Esophagus squamous epithelium (tissue), 5 donors: ENCODE data around the gene LDLRAD2. TPM values are rescaled to one million over a fixed set of nuclear protein-coding genes. Genes with fewer than 3 reads are reported as not detected.

Experiments used
- DNase-seq: peaks from one replicate; lab custom pipeline; 2025; lab: John Stamatoyannopoulos, UW
- H3K27ac ChIP-seq, 4 donors: fragments of 200-600 bp; sonication (generic); one replicate each; pipeline ENCODE4 v1.5.1; 2016 to 2019; ENCODE audit warnings: mild to moderate bottlenecking in 1 of 4
- H3K27me3 ChIP-seq, 4 donors: fragments of 200-600 bp; sonication (generic); 1 replicate in 3 of 4; 2 replicates in 1 of 4; pipeline versions ENCODE4 v1.5.1 to v1.6.0; 2017 to 2021; ENCODE audit warnings: antibody characterized with exemption in 1 of 4
- H3K36me3 ChIP-seq, 3 donors: fragments of 200-600 bp; sonication (generic); one replicate each; pipeline ENCODE4 v1.5.1; 2016 to 2019
- H3K4me1 ChIP-seq, 3 donors: fragments of 200-600 bp; sonication (generic); one replicate each; pipeline ENCODE4 v1.5.1; 2017 to 2019
- H3K4me3 ChIP-seq, 4 donors: fragments of 200-600 bp; sonication (generic); 1 replicate in 3 of 4; 2 replicates in 1 of 4; pipeline ENCODE4 v1.5.1; 2016 to 2019; ENCODE audit warnings: mild to moderate bottlenecking in 2 of 4, moderate library complexity in 1 of 4
- H3K9me3 ChIP-seq, 3 donors: fragments of 200-600 bp; sonication (generic); one replicate each; pipeline ENCODE4 v1.5.1; 2016 to 2019
- POLR2A ChIP-seq, 4 donors: fragments of 450-650 bp; IDR thresholded peaks; one replicate each; pipeline ENCODE4 v1.6.1; 2017; ENCODE audit warnings: antibody characterized with exemption in 4 of 4, mild to moderate bottlenecking in 4 of 4, moderate library complexity in 3 of 4
- WGBS, 2 donors: methylation state at CpG; one replicate each; pipeline ENCODE4 v1.1.5; 2018; 5-methylcytosine and 5-hydroxymethylcytosine counted together
- intact Hi-C: fragments of 100-400 bp; cut with DNase I; formaldehyde crosslinking; loops from one replicate; pipeline ENCODE4 v1.15.0; 2022
- total RNA-seq, 4 donors: library from RNA; depleted of rRNA; stranded (reverse); fragments of >200 nt; gene quantifications; one replicate each; pipeline ENCODE4 v1.1.0, GENCODE V29; 2016
- TF ChIP-seq, protein P1 (sequence below), 6 experiments: fragments of 450-650 bp in 4 of 6; fragments of 200-600 bp in 2 of 6; sonication (generic) in 2 of 6; IDR thresholded peaks; one replicate each; pipeline ENCODE4 v1.5.1; 2016 to 2019; ENCODE audit warnings: antibody characterized with exemption in 6 of 6, mild to moderate bottlenecking in 4 of 6, moderate library complexity in 4 of 6
- donor health status: DM: yes; HTN: yes; CAD: no.

LDLRAD2 gene
- total RNA-seq, 4 donors from 2014 or later = not detected

- no peak overlapping the region for H3K4me3 ChIP-seq
- no peak for DNase-seq
- 69 to 78% methylated on average over 8 to 12 of the region's 14 CpGs for WGBS, 2 donors
- H3K36me3 ChIP-seq = peaks cover 57 to 100% (median 82%) of the 10 kb centered on the region in 3 donors
- H3K27ac ChIP-seq = no peak overlapping the region
- peaks cover 0 to 14% (median 0%) of the 10 kb centered on the region in 3 donors for H3K9me3 ChIP-seq
- intact Hi-C loops = no loop called here
- TF ChIP-seq POLR2A (IDR thresholded peaks at IDR 0.05) = no peak
- TF ChIP-seq, protein P1, sequence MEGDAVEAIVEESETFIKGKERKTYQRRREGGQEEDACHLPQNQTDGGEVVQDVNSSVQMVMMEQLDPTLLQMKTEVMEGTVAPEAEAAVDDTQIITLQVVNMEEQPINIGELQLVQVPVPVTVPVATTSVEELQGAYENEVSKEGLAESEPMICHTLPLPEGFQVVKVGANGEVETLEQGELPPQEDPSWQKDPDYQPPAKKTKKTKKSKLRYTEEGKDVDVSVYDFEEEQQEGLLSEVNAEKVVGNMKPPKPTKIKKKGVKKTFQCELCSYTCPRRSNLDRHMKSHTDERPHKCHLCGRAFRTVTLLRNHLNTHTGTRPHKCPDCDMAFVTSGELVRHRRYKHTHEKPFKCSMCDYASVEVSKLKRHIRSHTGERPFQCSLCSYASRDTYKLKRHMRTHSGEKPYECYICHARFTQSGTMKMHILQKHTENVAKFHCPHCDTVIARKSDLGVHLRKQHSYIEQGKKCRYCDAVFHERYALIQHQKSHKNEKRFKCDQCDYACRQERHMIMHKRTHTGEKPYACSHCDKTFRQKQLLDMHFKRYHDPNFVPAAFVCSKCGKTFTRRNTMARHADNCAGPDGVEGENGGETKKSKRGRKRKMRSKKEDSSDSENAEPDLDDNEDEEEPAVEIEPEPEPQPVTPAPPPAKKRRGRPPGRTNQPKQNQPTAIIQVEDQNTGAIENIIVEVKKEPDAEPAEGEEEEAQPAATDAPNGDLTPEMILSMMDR (IDR thresholded peaks at IDR 0.05) = no peak
- no peaks in the 10 kb centered on the region for H3K27me3 ChIP-seq
- no peaks in the 10 kb centered on the region for H3K4me1 ChIP-seq
These were observed 19.4 kb downstream of the LDLRAD2 start for GRCh38 chr1:21831454-21831970.

DNA sequence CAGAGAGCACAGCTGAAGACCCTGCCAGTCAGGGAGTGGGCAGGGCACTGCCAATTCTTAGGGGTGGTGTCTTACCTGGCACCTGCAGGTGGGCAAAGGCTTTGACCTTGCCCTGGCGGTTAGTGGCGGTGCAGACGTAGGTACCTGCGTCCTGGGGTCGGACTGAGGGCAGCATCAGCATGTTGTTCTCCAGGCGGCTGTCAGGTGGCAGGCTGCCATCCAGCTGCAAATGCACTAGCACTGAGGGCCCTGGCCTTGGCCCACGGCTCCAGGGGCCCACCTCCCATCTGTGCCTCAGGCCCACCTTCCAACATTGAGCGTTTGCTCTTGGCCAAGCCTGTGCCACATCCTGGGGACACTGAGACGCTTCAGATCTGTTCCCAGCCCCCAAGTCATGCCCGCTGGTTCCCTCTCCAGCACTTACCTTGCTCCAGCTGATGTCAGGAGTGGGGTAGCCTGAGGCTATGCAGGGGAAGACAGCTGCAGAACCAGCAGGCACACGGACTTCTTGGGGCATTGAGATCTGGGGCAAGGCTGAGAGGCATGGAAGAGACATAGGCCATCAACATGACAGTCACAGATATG lies 21.4 kb downstream of the LDLRAD2 start:
- H3K4me3 ChIP-seq = no peak overlapping the region
- H3K4me1 ChIP-seq = no peaks in the 10 kb centered on the region
- intact Hi-C loops = no loop called here
- H3K27ac ChIP-seq = no peak overlapping the region
- H3K27me3 ChIP-seq = no peaks in the 10 kb centered on the region
- peaks cover 61 to 100% (median 67%) of the 10 kb centered on the region in 3 donors for H3K36me3 ChIP-seq
- TF ChIP-seq POLR2A (IDR thresholded peaks at IDR 0.05) = no peak
- TF ChIP-seq, protein P1 (IDR thresholded peaks at IDR 0.05) = no peak
- peaks cover 0 to 14% (median 0%) of the 10 kb centered on the region in 3 donors for H3K9me3 ChIP-seq
- 77 to 95% methylated on average over 3 to 4 of the region's 11 CpGs for WGBS, 2 donors
- DNase-seq = no peak

DNA sequence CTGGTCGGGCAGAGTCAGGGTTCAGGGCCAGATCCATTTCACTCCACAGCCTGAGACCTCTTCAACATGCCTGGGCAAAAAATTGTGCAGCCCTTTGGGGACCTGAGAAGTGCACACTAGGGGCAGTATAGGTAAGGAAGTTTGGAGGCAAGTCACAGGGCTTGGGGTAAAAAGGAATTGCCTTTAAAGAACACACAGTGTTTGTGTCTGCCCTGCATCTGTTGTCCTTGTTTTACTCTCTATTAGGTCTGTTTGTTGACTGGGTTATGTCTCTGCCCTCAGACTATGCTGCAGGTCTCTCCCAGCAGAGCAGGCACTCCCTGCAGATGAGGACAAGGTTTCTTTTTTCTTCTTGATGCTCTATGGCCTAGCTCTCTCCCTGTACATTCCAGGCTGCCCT lies 22.0 kb downstream of the LDLRAD2 start:
- H3K27ac ChIP-seq = no peak overlapping the region
- WGBS, 2 donors = 57 to 67% methylated on average over 1 of the region's 1 CpG
- TF ChIP-seq, protein P1 (IDR thresholded peaks at IDR 0.05) = peak in 1 of 6 experiments; percentile 38
- TF ChIP-seq POLR2A (IDR thresholded peaks at IDR 0.05) = no peak
- intact Hi-C loops = no loop called here
- no peak overlapping the region for H3K4me3 ChIP-seq
- no peak for DNase-seq
- no peaks in the 10 kb centered on the region for H3K27me3 ChIP-seq
- peaks cover 60 to 100% (median 66%) of the 10 kb centered on the region in 3 donors for H3K36me3 ChIP-seq
- peaks cover 0 to 14% (median 0%) of the 10 kb centered on the region in 3 donors for H3K9me3 ChIP-seq
- H3K4me1 ChIP-seq = no peaks in the 10 kb centered on the region

DNA sequence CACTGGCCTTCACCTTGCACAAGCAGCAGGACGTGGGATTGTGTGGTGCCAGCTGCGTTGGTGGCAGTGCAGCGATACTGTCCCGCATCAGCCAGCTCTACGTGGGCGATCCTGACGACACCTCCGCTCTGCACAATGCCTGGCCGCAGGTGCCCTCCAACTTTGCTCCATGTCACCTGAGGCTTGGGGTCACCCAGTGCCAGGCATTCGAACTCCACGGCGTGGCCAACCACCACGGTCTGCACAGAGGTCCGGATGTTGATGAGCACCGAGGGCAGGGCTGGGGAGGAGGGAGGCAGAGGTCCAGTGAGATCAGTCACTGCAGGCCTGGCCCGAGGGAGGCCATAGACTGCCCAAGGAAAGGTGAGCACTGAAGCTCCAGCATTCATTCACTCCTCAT lies 22.6 kb downstream of the LDLRAD2 start:
- DNase-seq = no peak
- H3K36me3 ChIP-seq = peaks cover 60 to 100% (median 67%) of the 10 kb centered on the region in 3 donors
- peaks cover 0 to 14% (median 0%) of the 10 kb centered on the region in 3 donors for H3K9me3 ChIP-seq
- no peaks in the 10 kb centered on the region for H3K4me1 ChIP-seq
- intact Hi-C loops = no loop called here
- WGBS, 2 donors = 90 to 93% methylated on average over 9 to 15 of the region's 16 CpGs
- TF ChIP-seq, protein P1 (IDR thresholded peaks at IDR 0.05) = no peak
- no peak for TF ChIP-seq POLR2A (IDR thresholded peaks at IDR 0.05)
- no peak overlapping the region for H3K27ac ChIP-seq
- H3K4me3 ChIP-seq = no peak overlapping the region
- no peaks in the 10 kb centered on the region for H3K27me3 ChIP-seq

- Histone ChIP-seq H3K9me3 (peaks cover 0 to 14% (median 0%) of the 10 kb centered on the region in 3 donors), H3K27me3 (no peaks in the 10 kb centered on the region), H3K36me3 (peaks cover 56 to 100% (median 65%) of the 10 kb centered on the region in 3 donors), H3K4me3 (no peak overlapping the region), H3K27ac (no peak overlapping the region), H3K4me1 (no peaks in the 10 kb centered on the region)
- intact Hi-C loops = no loop called here
- no peak for TF ChIP-seq POLR2A (IDR thresholded peaks at IDR 0.05)
- TF ChIP-seq, protein P1 (IDR thresholded peaks at IDR 0.05) = no peak
- DNase-seq = no peak
- WGBS, 2 donors = 97 to 100% methylated on average over 4 of the region's 4 CpGs
These were observed 23.9 kb downstream of the LDLRAD2 start for GRCh38 chr1:21836010-21836409.
